GM19452 (cell line): ENCODE data around the gene ATRNL1.

Source experiments
- ATAC-seq: cut with Tn5 transposase; IDR thresholded peaks from one replicate; pipeline ENCODE4 v1.9.1; 2021; ENCODE audit not compliant: unreplicated experiment

The ATRNL1 gene

GRCh38 chr10:115830265-115830970 is 737.3 kb downstream of the ATRNL1 start:
- ATAC-seq: no peak

- no peak for ATAC-seq
Observed at GRCh38 chr10:115831016-115831415, 737.9 kb downstream of the ATRNL1 start.

DNA sequence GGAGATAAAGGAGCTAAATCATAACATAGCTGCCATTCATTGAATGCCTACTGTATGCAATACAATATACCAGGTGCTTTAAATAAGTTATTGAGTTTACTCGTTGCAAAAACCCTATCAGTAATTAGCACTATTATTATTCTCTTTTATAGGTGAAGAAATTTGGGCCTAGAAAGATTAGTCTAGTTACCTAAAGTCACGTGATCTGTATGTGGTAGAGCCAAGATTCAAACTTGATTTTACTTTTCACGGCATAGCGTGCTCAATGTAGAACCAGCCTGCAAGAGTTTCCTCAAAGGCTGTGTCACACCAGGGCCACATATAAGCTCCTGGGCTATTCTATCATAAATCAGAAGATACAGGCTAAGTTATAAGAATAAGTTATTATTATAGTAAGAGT is 740.0 kb downstream of the ATRNL1 start:
- no peak for ATAC-seq

DNA sequence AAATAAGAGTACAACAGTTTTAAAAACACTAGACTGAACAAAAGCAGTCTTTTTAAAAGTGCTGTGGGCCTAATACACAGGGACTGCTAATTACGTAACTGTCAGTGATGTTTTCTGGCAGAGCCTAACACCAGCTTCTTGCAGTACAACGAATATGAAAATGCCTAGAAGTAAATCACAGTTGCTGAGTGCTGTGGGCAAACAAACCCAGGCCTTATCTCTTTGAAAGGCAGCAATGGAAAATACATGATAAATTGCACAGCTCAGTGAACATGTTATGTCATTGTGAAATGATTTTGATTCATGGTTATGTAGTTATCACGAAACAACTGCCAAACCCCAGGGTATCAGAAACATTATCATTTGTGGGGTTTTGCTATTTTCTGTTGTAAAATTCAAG is 751.4 kb downstream of the ATRNL1 start:
- no peak for ATAC-seq

- no peak for ATAC-seq
Observed at GRCh38 chr10:115845921-115846320, 752.8 kb downstream of the ATRNL1 start.

DNA sequence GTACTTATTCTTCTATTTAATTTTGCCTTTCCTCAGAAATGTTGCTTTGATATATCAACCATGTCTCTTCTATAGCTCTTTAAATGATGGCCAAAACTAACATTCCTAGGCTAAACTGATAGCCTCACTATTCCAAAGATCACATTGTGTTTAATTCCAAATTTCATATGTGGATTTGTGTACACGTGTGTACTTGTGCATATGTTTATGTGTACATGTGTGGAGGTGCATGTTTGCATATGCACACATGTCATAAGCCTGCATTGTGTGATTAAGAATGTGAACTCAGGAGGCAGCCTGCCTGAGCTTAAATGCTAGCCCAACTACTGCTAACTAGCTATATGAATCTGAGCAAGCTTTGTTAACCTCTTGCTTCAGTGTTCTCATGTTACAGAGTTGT is 753.4 kb downstream of the ATRNL1 start:
- ATAC-seq: no peak

DNA sequence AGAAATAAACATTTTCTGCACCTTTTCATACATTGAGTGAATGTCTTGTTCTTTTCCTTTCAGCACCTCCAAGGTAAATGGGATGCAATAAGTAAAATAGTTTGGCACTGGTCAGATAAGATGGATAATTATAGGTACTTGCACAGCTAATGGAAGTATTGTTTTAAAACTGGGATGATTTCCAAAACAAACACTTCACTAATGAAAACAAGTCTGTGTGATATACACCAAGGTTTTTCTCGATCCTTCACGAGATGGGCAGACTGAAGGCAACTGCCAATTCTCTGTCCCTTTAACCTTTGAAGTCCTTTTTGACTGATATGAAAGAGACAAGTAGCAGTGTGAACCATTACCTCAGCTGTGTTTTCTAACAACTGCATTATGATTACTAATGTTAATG is 756.0 kb downstream of the ATRNL1 start:
- no peak for ATAC-seq

- no peak for ATAC-seq
Observed at GRCh38 chr10:115850666-115851065, 757.5 kb downstream of the ATRNL1 start.

- ATAC-seq: no peak
Observed at GRCh38 chr10:115851695-115852094, 758.5 kb downstream of the ATRNL1 start.

- ATAC-seq: no peak
Observed at GRCh38 chr10:115854740-115855435, 761.7 kb downstream of the ATRNL1 start.

DNA sequence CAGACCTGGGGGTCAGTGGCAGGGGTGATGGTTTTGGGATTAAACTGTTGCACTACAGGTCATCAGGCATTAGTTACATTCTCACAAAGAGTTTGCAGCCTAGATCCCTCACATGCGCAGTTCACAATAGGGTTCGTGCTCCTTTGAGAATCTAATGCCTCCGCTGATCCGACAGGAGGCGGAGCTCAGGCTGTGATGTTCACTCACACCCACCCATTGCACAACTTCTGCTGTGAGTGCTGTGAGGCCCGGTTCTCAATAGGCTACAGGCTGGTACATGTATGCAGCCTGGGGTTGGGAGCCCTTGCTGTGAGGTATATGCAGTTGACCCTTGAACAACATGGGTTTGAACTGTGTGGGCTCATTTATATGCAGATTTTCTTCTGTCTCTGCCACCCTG is 763.4 kb downstream of the ATRNL1 start:
- no peak for ATAC-seq

GRCh38 chr10:115857856-115858255 is 764.7 kb downstream of the ATRNL1 start:
- no peak for ATAC-seq

DNA sequence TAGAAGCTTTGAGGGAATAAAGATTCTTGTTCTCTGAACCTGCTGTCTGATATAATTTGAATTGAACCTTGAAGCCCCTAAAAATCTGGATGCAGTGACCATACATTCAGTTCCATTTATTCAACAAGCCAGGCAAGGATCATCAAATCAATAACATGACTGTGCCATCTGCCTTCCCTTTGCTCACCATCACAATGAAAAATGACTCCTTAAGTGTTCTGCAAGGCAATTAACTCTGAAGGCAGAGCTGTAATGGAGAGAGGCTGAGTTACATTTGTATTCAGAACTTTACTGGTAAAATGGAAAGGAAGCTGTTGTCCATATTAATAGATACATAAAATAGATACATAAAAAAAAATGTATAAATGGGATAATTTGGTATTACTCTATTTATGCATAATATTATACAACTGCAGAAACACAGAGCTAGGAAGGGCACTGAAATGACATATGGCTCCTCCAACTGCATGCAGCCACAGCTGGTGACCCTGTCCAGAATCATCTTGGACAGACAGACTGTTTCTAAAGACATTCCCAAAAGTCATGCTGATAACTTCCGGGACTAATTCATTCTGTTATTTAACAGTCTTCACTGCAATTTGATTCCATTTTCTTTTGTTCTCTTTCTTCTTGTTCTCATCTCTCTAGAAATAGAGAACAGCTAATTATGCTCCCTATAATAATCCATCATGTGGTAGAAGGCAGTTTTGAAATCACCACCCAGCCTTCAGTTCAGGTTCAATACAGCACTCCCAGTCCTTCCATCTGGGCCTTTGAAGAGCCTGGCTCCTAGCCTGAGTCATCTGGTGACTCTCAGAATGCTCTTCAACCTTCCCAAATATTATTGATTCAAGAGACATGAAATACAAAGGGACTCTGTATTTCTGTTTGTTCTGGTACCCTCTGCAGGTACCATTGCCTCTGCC is 767.3 kb downstream of the ATRNL1 start:
- ATAC-seq: no peak

- no peak for ATAC-seq
Observed at GRCh38 chr10:115861455-115861854, 768.3 kb downstream of the ATRNL1 start.

GRCh38 chr10:115861864-115862263 is 768.7 kb downstream of the ATRNL1 start:
- ATAC-seq: no peak

DNA sequence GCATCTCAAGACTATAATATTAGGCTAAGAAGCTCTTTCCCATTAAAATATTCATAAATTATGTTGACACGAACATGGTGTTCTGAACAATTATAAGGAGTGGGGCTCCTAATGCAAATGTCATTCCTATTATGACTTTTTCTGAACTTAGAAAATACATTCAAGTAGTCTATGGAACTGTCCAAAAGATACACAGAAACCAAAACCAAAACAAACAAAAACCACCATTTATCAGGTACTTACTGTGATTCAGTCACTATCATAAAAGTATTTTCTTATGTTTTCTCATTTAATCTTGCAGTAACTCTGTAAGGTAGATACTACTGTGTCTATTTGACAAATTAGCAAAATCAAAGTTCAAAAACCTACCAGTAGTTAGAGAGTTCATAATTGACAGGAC is 773.0 kb downstream of the ATRNL1 start:
- ATAC-seq: no peak

- ATAC-seq: no peak
Observed at GRCh38 chr10:115866691-115867090, 773.5 kb downstream of the ATRNL1 start.

DNA sequence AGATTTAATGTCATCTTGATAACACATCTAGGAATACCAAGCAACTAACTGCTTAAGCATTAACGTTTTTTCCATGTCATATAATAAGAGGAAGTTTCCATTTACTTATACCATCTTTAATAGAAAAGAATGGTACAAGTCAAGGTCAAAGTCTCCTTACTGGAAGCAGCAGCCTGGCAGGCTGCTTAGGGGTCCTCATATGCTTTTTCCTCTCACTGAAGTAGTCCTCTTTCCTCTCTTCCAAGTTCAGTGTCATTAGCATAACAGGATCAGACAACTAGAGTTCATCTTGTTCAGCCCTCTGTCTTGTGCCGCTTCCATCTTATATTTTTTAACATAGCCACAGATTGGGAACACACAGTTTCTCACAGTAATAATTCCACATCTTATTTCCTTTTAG is 774.1 kb downstream of the ATRNL1 start:
- ATAC-seq: no peak

DNA sequence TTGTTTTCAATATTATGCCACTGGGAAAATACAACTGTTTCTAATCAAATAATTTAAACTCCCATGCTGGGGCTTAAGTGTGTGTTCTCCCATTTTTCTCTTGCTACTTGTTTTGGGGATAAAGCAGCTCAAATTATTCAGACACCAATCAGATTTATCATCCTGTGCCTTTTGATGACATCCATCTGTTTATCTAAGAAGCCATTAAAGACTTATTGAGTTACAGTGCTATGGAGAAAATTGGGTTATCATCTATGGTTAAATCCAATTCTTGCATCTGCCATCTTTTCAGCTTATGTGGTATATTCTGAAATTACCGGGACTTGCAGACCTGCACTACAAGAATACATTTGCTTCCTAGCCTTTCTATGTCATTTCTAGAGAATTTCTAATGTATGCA is 778.7 kb downstream of the ATRNL1 start:
- no peak for ATAC-seq

DNA sequence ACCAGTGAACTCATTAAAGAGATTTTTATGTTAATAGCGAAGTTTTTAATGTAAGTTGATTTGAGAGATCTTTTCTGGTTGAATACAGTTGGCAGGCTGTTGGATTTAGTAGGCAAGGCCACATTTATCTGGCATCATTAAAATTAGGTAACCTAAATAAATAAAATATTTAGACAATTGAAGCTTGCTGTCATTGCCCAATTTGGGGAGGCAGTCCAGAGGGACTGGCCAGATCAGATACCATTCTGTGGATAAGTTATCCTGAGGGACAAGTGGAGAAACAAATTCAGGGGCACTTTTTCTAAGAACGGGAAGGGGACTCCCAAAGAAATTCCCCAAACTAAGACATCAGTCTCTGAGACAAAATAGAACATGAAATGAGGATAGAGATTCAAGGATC is 782.0 kb downstream of the ATRNL1 start:
- no peak for ATAC-seq

DNA sequence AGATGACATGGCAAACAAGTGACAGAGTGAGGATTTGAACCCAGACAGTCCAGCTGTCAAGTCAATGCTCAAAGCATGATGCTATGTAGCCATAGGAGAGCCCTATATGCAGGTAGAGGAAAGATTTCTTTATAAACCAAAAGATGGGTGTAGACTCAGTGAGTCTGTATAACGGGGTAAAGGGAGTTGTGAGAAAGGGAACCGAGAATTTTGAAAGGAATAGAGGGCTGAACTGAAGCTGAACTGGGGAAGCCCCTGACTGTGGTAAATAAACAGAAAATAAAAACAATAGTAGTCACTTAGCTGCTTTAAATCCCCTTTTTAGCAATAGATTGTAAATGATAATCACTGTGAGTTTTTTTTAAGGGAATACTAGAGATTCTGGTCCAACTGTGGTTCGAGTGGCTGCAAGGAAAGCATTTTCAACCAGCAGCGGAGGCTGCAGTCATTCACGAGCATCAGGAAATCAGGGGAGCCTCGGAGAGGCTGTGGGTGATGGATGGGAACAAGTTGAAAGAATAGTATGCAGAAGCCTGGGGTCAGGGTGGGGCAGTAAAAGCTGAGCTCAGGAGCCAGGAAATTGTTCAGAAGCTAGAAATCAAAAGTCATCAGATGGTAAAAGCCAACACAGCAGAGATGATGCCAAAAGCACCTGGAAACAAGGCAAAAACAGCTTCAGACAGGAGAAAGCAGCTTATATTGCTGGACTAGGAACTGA is 786.4 kb downstream of the ATRNL1 start:
- ATAC-seq: peak; percentile 57
